GM19099 (cell line): ENCODE data around the gene THSD4.

Experiments
- POLR2A ChIP-seq: IDR thresholded peaks from 3 replicates; pipeline ENCODE4 v1.6.1; 2011; ENCODE audit warnings: low read depth; ENCODE audit not compliant: insufficient read length; ENCODE audit errors: extremely low read depth

The THSD4 gene

GRCh38 chr15:71114887-71115566 lies at the start of gene THSD4:
TSS of gene THSD4 (plus strand) at chr15:71115471.
- TF ChIP-seq POLR2A: no peak

- TF ChIP-seq POLR2A: no peak
Measured at GRCh38 chr15:71066983-71067382, 48.3 kb upstream of the THSD4 start.

GRCh38 chr15:71069693-71070092 lies 45.6 kb upstream of the THSD4 start:
- no peak for TF ChIP-seq POLR2A

- no peak for TF ChIP-seq POLR2A
Measured at GRCh38 chr15:71071529-71071928, 43.7 kb upstream of the THSD4 start.

GRCh38 chr15:71072423-71072822 lies 42.8 kb upstream of the THSD4 start:
- TF ChIP-seq POLR2A: no peak

GRCh38 chr15:71078506-71079207 lies 36.6 kb upstream of the THSD4 start:
- no peak for TF ChIP-seq POLR2A

- no peak for TF ChIP-seq POLR2A
Measured at GRCh38 chr15:71079208-71080044, 35.8 kb upstream of the THSD4 start.

GRCh38 chr15:71080166-71080565 lies 35.1 kb upstream of the THSD4 start:
- TF ChIP-seq POLR2A: no peak

GRCh38 chr15:71080705-71081104 lies 34.6 kb upstream of the THSD4 start:
- no peak for TF ChIP-seq POLR2A

- TF ChIP-seq POLR2A: no peak
Measured at GRCh38 chr15:71082803-71083202, 32.5 kb upstream of the THSD4 start.

GRCh38 chr15:71083349-71083748 lies 31.9 kb upstream of the THSD4 start:
- no peak for TF ChIP-seq POLR2A

- TF ChIP-seq POLR2A: no peak
Measured at GRCh38 chr15:71084264-71084663, 31.0 kb upstream of the THSD4 start.

GRCh38 chr15:71085809-71086208 lies 29.5 kb upstream of the THSD4 start:
- TF ChIP-seq POLR2A: no peak

- TF ChIP-seq POLR2A: no peak
Measured at GRCh38 chr15:71088155-71088554, 27.1 kb upstream of the THSD4 start.

- no peak for TF ChIP-seq POLR2A
Measured at GRCh38 chr15:71088683-71089082, 26.6 kb upstream of the THSD4 start.

- no peak for TF ChIP-seq POLR2A
Measured at GRCh38 chr15:71089801-71090200, 25.5 kb upstream of the THSD4 start.
